ENCODE measurements around the gene THRB. TPM values are rescaled to one million over a fixed set of nuclear protein-coding genes. Genes with fewer than 3 reads are reported as not detected.

The THRB gene
- polyA plus RNA-seq, 12 donors = 0.86 to 12.2 (median 1.4) TPM; not detected in 1

- DNase-seq = no peak
Observed at GRCh38 chr3:24306518-24306917, 188.1 kb downstream of the THRB start.

GRCh38 chr3:24305795-24306467 lies 188.7 kb downstream of the THRB start:
- DNase-seq = no peak

- DNase-seq = no peak
Observed at GRCh38 chr3:24303057-24303754, 191.4 kb downstream of the THRB start.

- DNase-seq = no peak
Observed at GRCh38 chr3:24302396-24302795, 192.3 kb downstream of the THRB start.

- no peak for DNase-seq
Observed at GRCh38 chr3:24300949-24301348, 193.7 kb downstream of the THRB start.

DNA sequence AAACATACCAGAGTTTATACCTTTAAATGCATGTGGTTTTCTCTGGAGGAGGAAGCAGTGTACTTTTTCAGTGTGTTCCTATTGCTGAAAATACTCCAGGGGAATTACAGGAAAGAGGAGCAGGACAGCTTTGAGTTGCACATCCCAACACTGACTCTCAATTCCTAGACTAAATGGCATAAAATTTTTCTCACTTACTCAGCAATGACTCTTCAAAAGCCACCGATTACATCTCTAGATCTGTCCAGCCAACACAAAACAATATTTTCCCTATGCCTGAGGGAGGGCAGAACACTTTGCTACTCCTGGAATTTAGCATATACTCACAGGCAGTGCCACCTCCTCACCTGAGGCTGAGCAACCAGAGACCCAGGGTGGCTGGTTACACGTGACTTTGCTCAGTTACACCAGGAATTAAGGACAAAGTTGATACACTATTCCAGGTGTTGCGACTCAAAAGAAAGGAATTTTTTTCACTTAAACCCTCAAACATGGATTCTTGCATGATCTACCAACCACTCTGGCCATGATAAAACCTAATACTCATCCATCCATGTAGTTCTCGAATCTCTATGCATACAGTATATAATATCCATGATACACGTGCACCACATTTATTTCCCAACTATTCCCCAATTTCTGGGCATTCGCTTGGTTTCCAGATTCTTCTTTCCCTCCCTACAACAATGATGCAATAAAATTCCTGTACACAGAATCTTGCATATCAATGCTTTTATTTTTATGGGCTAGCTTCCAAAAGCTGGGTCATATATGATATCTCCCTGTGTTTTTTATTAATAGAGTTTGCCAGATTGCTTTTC lies 194.6 kb downstream of the THRB start:
- no peak for DNase-seq

- no peak for DNase-seq
Observed at GRCh38 chr3:24299246-24299805, 195.3 kb downstream of the THRB start.

DNA sequence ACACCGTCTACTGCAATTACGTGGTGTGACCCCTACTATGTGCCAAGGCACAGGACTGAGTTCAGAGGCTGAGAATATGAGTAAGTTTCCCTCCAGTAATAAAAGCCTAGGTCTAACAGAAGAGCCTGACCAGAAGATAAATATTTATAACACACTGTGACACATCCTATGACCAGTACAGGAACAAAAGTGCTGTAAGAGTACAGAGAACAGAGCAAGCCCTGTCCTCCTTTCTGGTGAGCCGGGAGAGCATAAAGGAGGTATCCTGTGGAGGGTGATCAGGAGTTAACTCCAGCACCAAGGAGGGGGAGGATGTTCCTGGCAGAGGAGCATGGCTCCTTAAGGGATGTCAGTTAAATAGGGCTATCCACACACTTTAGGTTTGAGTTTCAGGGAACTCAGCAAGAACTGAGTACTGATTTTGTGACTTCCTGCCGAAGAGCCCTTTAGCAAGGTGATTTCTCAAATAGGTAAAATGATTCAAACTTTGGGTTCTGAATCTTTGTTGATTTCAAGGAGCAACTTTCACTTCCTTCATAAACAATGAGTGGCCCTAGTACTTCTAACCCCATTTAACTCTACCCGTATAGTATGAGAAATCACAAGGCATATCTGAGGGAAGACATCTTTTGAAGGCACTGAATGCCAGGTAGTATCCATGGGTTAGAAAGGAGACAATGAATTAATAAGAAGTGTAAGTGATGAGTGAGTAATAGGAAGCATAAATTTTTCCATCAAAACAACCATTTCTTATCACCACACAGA lies 198.0 kb downstream of the THRB start:
- DNase-seq = no peak

DNA sequence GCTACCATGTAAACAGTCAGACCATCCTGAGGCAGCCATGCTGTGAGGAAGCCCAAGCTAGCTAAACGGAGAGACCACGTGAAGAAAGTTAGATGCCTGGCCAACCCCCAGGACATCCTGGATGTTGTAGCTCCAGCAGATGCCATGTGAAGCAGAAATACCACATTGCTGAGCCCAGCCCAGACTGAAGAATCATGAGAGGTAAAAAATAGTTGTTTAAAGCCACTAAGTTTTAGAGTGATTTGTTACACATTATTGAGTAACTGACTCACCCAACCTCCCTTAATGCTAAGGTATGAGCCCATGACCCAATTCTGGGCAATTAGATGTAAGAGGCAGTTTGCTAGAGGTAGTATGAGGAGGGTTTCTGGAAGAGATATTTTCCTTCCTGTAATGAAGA lies 200.5 kb downstream of the THRB start:
- no peak for DNase-seq

DNA sequence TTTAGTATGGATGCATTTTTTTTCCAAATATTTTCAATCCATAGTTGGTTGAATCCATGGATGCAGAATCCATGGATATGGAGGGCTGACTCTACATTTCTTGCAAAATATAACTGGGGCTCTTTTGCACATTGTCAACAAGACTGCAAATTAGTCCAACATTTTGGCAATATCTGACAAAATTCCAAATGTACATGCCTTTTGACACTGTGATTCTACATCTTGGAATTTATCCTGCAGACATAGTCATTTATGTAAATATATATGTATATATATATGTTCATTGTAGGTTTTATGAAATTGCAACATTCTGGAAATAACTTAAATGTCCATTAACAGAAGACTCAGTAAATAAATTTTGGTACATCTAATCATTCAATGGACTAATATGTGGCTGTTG lies 203.0 kb downstream of the THRB start:
- DNase-seq = no peak

DNA sequence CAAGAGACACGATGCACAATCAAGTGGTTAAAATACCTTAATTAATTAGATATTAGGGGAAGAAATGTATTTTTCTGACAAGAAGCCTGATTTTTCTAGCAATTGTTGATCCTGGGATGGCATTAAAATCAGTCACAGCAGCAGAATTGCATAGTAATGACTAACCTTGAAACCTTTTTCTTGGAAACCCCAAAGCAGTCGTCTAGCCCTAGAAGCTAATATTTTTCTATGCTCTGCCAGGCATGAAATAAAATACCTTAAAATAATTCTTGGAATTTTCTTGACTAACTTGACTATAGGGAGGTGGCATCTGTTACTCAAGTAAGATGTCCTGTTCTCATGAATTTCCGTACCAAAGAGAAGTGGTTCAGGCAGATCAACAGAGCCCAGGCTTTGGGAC lies 204.1 kb downstream of the THRB start:
- no peak for DNase-seq

DNA sequence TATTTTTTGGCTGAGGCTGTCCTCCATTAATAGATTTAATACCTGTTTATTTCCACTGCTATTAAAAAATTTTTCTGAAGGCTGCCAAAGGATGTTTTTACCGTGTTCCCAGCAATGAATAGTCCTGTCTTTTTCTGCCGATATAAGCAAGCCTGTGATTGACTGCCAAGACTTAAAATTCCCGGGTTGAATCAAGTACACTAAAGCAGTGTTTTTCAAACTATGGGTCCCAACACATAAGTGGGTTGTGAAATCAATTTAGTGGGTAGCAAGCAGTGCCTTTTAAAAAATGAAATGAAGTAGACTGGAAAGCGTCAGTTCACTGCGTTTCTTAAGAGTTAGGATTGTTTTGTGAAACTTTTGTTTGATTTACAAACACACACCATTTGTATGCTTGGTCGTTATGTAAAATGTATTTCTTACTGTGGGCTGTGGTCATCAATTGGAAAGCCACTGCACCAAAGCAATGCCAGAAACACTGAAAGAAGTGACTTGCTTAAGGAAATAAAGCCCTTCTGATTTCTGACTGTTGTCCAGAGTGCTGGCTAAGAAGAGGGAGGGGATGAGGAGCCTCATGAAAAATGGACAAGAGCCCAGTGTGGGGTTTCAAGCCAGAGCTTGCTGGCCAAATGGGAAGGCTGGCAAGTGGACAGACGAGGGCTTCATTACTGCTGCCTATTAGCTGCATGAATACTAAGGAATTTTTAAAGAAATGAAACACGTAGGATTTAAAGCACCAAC lies 206.0 kb downstream of the THRB start:
- peak; percentile 59 for DNase-seq

DNA sequence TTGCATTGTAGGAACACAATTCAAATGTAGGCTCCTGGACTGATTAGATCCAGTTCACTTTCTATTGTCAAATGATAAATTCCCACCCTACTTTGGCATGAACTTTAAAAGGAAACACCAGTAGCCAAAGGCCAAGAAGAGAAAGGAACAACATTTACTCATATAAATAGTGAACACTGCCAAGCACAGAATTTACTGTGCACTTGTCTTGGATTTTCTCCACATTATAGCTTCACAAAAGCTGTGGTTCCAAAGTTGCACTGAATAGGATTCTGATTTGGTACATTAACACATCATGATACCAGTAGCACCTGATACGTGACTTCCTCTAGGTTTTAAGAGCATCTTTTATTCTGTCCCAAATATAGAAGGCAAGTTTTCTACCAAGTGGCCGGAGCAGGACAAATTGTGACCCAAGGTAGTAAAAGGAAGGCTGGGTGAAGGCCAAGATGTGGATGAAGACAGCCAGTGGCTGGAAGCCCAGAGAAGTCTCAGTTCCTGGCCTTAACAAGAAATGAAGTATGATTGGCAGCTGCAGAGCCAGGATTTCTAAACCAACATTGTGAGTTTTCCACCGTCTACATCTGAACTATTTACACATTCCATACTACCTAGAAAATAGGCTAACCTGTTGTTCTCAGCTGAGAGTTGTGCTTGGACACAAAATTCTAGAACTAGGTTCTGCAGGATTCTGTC lies 206.7 kb downstream of the THRB start:
- peak; percentile 52 for DNase-seq

GRCh38 chr3:24286405-24286804 lies 208.2 kb downstream of the THRB start:
- DNase-seq = no peak

- no peak for DNase-seq
Observed at GRCh38 chr3:24278543-24278942, 216.1 kb downstream of the THRB start.

DNA sequence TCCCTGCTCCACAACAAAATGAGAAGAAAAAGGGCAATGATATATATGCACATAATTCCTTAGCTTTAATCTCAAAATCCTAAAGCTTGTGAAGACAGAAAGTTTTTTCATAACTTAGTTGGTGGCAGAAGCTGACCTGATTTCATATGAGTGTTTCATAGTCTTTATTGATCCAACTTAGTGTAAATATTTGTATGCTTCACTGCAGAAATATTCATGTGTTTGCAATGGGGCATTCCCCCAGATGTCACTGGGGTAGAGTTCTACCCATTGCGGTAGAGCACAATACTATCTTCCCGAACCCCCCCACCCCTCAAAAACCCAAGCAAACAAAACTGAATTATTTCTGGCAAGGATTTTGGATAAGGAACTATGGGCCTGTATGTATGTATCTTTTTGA lies 221.2 kb downstream of the THRB start:
- no peak for DNase-seq

- DNase-seq = no peak
Observed at GRCh38 chr3:24272875-24273274, 221.8 kb downstream of the THRB start.

DNA sequence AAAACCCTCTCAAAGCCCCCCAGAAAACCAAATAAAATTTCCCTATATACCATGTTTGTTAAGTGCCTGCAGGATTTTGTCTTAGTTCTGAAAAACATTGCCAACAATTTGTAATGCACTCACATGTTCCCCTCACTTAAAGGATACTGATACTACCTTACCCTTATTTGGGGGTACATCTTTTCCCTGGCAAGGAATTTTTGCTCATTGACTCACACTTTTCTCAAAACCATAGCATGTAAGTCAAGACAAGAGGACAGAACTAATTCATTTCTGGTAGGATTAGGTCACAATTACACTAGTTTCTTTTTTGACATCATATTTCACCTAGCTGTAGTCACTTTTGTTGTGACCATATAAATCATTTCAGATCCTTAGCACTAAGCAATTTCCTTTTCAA lies 222.2 kb downstream of the THRB start:
- no peak for DNase-seq

- no peak for DNase-seq
Observed at GRCh38 chr3:24271228-24271627, 223.4 kb downstream of the THRB start.

- DNase-seq = no peak
Observed at GRCh38 chr3:24270744-24271143, 223.9 kb downstream of the THRB start.
